ENCODE results near the gene ZKSCAN1. TPM values are rescaled to one million over a fixed set of nuclear protein-coding genes. Genes with fewer than 3 reads are reported as not detected.
A peak's percentile ranks its signal among the peaks of the same experiment; 100 is the strongest.

Gene ZKSCAN1
- total RNA-seq, 4 donors from 2014 or later: 18.3 to 38.3 (median 21.9) TPM

DNA sequence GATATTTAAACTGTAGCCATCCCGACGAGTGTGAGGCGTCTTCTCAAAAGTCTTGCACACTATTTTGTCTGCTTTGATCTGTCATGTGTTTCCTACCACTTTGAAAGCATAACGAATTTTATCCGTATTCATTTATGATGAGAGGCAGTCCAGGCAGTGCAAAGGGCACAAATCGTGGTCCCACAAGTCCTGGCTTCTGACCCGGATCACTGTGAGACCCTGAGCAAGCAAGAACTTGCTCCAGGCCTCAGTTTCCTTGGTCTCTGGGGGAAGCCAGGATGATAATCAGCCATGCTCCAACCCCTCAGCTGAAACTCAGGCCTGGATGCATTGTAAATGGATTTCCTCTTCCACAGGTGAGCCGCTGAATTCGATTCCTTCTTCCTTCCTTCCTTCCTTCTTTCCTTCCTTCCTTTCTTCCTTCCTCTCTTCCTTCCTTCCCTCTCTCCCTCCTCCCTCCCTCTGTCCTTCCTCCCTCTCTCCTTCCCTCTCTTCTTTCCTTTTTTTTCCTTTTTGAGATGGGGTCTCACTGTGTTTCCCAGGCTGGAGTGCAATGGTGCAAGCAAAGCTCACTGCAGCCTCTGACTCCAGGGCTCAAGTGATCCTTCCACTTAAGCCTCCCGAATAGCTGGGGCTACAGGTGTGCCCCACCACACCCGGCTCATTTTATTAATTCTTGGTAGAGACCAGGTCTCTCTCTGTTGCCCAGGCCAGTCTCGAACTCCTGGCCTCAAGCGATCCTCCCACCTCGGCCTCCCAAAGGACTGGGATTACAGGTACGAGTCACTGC lies 18.4 kb upstream of the ZKSCAN1 start:
- no peaks in the 10 kb centered on the region for H3K27me3 ChIP-seq
- WGBS, 2 donors: 78 to 85% methylated on average over 12 to 13 of the region's 15 CpGs
- peak overlapping the region; percentile 64 to 87 (median 74) for H3K27ac ChIP-seq
- H3K4me1 ChIP-seq: peaks cover 14 to 37% (median 14%) of the 10 kb centered on the region in 3 donors
- no peak for DNase-seq
- intact Hi-C loops (cut with DNase I): no loop called here
- H3K36me3 ChIP-seq: no peaks in the 10 kb centered on the region
- TF ChIP-seq, protein P1, sequence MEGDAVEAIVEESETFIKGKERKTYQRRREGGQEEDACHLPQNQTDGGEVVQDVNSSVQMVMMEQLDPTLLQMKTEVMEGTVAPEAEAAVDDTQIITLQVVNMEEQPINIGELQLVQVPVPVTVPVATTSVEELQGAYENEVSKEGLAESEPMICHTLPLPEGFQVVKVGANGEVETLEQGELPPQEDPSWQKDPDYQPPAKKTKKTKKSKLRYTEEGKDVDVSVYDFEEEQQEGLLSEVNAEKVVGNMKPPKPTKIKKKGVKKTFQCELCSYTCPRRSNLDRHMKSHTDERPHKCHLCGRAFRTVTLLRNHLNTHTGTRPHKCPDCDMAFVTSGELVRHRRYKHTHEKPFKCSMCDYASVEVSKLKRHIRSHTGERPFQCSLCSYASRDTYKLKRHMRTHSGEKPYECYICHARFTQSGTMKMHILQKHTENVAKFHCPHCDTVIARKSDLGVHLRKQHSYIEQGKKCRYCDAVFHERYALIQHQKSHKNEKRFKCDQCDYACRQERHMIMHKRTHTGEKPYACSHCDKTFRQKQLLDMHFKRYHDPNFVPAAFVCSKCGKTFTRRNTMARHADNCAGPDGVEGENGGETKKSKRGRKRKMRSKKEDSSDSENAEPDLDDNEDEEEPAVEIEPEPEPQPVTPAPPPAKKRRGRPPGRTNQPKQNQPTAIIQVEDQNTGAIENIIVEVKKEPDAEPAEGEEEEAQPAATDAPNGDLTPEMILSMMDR (IDR thresholded peaks at IDR 0.05): no peak
- no peak for TF ChIP-seq POLR2A (IDR thresholded peaks at IDR 0.05)
- no peaks in the 10 kb centered on the region for H3K9me3 ChIP-seq
- H3K4me3 ChIP-seq: peak overlapping the region; percentile 28 to 71 (median 47)

DNA sequence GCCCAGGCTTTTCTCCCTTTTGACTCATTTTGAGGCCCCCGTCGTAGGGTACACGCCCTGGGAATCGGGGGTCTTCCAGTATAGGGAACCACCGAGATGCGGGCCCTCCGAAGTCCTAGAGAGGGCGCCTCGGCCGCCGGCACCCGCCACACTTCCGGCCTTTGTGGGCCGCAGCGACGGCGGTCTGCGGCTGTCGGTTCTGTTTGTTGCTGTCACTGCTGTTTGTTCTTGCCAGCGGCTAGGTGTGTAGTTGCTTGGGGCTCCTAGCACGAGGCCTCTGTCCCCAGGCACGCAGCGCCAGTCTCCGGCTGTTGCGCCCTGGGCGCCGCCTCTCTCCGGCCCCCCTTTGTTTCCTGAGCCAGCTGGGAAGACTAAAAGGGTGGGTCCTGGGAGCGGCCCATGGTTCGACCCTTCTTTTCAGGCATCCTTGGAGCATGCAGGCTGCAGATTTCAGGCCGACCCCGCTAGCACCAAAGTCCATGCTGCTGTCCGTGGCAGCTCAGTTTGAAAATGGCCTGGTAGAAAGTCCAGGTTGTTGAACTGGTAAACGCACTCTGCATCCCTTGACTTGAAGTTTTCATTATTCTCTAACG lies 17.8 kb upstream of the ZKSCAN1 start:
- intact Hi-C loops (cut with DNase I): no loop called here
- DNase-seq: no peak
- TF ChIP-seq, protein P1 (IDR thresholded peaks at IDR 0.05): peak in 5 of 6 experiments; percentile 14 to 41 (median 33)
- TF ChIP-seq POLR2A (IDR thresholded peaks at IDR 0.05): peak in 2 of 4 donors; percentile 37 to 42
- Histone ChIP-seq H3K9me3 (no peaks in the 10 kb centered on the region), H3K36me3 (no peaks in the 10 kb centered on the region), H3K27me3 (no peaks in the 10 kb centered on the region), H3K4me1 (peaks cover 14 to 37% (median 14%) of the 10 kb centered on the region in 3 donors), H3K27ac (peak overlapping the region; percentile 64 to 87 (median 74)), H3K4me3 (peak overlapping the region; percentile 28 to 71 (median 47))
- 6 to 23% methylated on average over 11 to 18 of the region's 35 CpGs for WGBS, 2 donors

DNA sequence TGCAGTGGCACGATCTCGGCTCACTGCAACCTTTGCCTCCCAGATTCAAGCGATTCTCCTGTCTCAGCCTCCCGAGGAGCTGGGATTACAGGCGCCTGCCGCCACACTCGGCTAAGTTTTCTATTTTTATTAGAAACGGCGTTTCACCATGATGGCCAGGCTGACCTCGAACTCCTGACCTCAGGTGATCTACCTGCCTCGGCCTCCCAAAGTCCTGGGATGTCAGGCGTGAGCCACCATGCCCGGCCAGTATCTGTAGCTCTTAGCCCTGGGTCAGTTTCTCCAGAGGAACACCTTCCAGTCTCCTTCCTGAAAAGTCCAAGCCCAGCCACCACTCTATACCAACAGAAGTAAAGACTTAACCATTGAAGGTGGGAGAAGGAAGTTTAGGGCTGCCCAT lies 15.2 kb upstream of the ZKSCAN1 start:
- Histone ChIP-seq H3K4me3 (no peak overlapping the region), H3K27ac (no peak overlapping the region), H3K27me3 (no peaks in the 10 kb centered on the region), H3K4me1 (peaks cover 4 to 23% (median 10%) of the 10 kb centered on the region in 3 donors), H3K9me3 (no peaks in the 10 kb centered on the region), H3K36me3 (no peaks in the 10 kb centered on the region)
- TF ChIP-seq, protein P1 (IDR thresholded peaks at IDR 0.05): no peak
- no peak for TF ChIP-seq POLR2A (IDR thresholded peaks at IDR 0.05)
- intact Hi-C loops (cut with DNase I): no loop called here
- no peak for DNase-seq
- 81 to 86% methylated on average over 10 to 13 of the region's 13 CpGs for WGBS, 2 donors

DNA sequence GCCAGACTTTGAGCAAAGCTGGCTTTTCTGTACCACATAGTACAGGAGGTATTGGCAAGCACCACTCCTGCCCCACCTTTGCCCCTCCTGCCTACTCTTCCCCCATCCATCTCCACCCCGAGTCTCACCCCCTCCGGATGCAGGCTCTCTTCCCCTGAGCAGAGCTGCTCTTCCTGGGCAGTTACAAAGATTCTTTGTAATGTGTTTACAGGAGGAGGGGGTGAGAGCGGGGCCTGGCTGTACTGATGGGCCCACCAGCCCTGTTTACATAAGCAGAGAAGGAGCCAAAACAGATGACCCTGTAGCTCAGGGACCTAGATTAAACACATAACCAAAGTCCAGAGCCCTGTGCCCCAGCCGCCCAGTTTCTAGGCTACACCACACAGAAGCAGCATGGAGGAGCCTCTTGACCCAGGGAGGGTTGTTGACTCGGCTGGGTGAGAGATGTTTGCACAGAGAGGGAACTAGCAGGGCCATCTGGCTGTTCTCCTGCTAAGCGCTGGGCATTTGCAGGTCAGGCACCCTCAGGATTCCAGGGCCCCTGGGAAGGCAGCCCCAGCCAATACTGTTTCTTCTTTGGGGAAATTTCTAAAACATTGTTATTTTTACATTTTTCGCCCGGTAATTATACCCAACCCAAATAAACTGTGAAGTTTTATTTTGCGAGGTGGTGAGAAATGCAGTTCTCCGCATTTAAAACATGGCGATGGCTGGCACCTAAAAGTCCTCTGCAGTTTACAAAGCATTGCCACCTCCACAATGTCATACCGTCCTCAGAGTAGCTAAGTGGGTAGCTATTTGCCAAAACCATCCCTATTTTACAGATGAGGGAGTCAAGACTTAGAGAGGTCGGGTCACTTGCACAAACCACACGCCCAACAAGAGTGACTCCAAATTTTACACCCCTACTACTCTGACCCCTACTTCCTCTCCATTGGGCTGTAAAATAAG lies 11.4 kb upstream of the ZKSCAN1 start:
- no peak overlapping the region for H3K4me3 ChIP-seq
- no peak for DNase-seq
- no peaks in the 10 kb centered on the region for H3K36me3 ChIP-seq
- intact Hi-C loops (cut with DNase I): no loop called here
- H3K27me3 ChIP-seq: no peaks in the 10 kb centered on the region
- peaks cover 2 to 22% (median 5%) of the 10 kb centered on the region in 3 donors for H3K4me1 ChIP-seq
- TF ChIP-seq, protein P1 (IDR thresholded peaks at IDR 0.05): no peak
- no peak for TF ChIP-seq POLR2A (IDR thresholded peaks at IDR 0.05)
- no peaks in the 10 kb centered on the region for H3K9me3 ChIP-seq
- no peak overlapping the region for H3K27ac ChIP-seq
- 60 to 64% methylated on average over 13 to 14 of the region's 14 CpGs for WGBS, 2 donors

All from esophagus squamous epithelium (tissue), 5 donors.